Measurements from ENCODE around the gene MINDY4B. TPM values are rescaled to one million over a fixed set of nuclear protein-coding genes. Genes with fewer than 3 reads are reported as not detected.
A peak's percentile ranks its signal among the peaks of the same experiment; 100 is the strongest.

MINDY4B gene
- total RNA-seq, 2 donors from 2014 or later, result not detected

- TF ChIP-seq POLR2A (IDR thresholded peaks at IDR 0.05), result no peak
- no peak for TF ChIP-seq CTCF (IDR thresholded peaks at IDR 0.05)
- no peak for TF ChIP-seq POLR2AphosphoS5 (IDR thresholded peaks at IDR 0.05)
- WGBS, result 56% methylated on average over 4 of the region's 4 CpGs
- intact Hi-C loops (cut with DNase I), result no loop called here
Observed at GRCh38 chr3:150913133-150913922, 8.1 kb upstream of the MINDY4B start.

DNA sequence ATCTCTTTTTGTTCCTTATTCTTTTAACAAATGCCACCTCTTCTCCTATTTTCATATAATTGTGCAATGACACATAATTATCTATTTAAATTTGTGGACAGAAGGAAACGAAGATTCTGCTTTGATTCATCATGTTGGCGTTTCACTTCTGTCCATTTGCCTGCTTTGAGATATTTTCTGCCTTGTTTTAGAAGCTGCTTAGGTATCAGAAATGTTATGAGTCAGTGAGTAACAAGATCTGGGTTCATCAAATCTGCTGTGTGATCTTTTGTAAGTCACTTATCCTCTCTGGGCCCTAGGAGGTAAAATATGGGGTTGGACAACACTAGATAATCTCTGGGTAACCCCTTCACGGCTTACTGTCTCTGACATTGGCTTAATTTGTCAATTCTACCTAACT, 7.3 kb upstream of the MINDY4B start:
- TF ChIP-seq POLR2AphosphoS5 (IDR thresholded peaks at IDR 0.05) (no peak), POLR2A (IDR thresholded peaks at IDR 0.05) (no peak), CTCF (IDR thresholded peaks at IDR 0.05) (no peak)
- intact Hi-C loops (cut with DNase I), result no loop called here
- Histone ChIP-seq H3K27ac (no peak overlapping the region), H3K4me3 (no peak overlapping the region), H3K9me3 (no peaks in the 10 kb centered on the region), H3K27me3 (replicated peaks; ENCODE audit: insufficient read depth) (no peaks in the 10 kb centered on the region), H3K4me1 (replicated peaks) (no peaks in the 10 kb centered on the region), H3K36me3 (no peaks in the 10 kb centered on the region)
- DNase-seq (ENCODE audit: low spot score), result no peak
- WGBS, result 91% methylated on average over 3 of the region's 3 CpGs

More at GRCh38 chr3:150913133-150913922, 8.1 kb upstream of the MINDY4B start:
- Histone ChIP-seq H3K9me3 (no peaks in the 10 kb centered on the region), H3K4me3 (no peak overlapping the region), H3K36me3 (no peaks in the 10 kb centered on the region), H3K4me1 (replicated peaks) (no peaks in the 10 kb centered on the region), H3K27ac (no peak overlapping the region), H3K27me3 (replicated peaks; ENCODE audit: insufficient read depth) (no peaks in the 10 kb centered on the region)
- DNase-seq (ENCODE audit: low spot score), result no peak

DNA sequence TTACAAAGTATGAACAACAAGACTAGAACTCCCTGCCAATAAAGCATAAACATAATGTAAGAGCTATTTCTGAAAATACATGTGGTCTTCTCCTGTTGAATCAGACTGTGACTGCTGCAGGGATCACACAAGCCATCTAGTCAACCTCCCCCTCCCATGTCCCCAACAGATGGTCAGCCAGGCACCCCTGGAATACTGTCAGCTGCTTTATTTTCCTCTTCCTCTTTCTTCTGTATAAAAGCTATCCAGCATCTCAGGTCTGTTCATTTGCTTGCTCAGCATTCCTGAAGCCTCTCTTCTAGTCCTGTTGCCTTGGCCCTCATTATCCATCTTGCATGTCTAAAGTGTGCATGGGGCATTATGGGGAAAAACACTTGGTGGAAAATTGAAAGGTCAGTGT, 6.5 kb upstream of the MINDY4B start:
- no peak for DNase-seq (ENCODE audit: low spot score)
- no peaks in the 10 kb centered on the region for H3K36me3 ChIP-seq

GRCh38 chr3:150906461-150906860, 1.2 kb upstream of the MINDY4B start:
- H3K36me3 ChIP-seq, result no peaks in the 10 kb centered on the region
- no peak for DNase-seq (ENCODE audit: low spot score)
- no peak for TF ChIP-seq CTCF (IDR thresholded peaks at IDR 0.05)
- no peaks in the 10 kb centered on the region for H3K4me1 ChIP-seq (replicated peaks)
- H3K27ac ChIP-seq, result no peak overlapping the region
- H3K27me3 ChIP-seq (replicated peaks; ENCODE audit: insufficient read depth), result no peaks in the 10 kb centered on the region
- H3K4me3 ChIP-seq, result no peak overlapping the region
- H3K9me3 ChIP-seq, result no peaks in the 10 kb centered on the region
- intact Hi-C loops (cut with DNase I), result no loop called here
- WGBS, result 81% methylated on average over 1 of the region's 1 CpG

More for the DNA sequence above, 6.5 kb upstream of the MINDY4B start:
- Histone ChIP-seq H3K9me3 (no peaks in the 10 kb centered on the region), H3K4me3 (no peak overlapping the region), H3K4me1 (replicated peaks) (no peaks in the 10 kb centered on the region), H3K27ac (no peak overlapping the region), H3K27me3 (replicated peaks; ENCODE audit: insufficient read depth) (no peaks in the 10 kb centered on the region)
- intact Hi-C loops (cut with DNase I), result no loop called here
- TF ChIP-seq POLR2AphosphoS5 (IDR thresholded peaks at IDR 0.05) (no peak), CTCF (IDR thresholded peaks at IDR 0.05) (no peak), POLR2A (IDR thresholded peaks at IDR 0.05) (no peak)

GRCh38 chr3:150905746-150906145, 507 bp upstream of the MINDY4B start:
- DNase-seq (ENCODE audit: low spot score), result no peak
- no peak overlapping the region for H3K27ac ChIP-seq
- 19% methylated on average over 1 of the region's 1 CpG for WGBS
- no peaks in the 10 kb centered on the region for H3K27me3 ChIP-seq (replicated peaks; ENCODE audit: insufficient read depth)
- H3K36me3 ChIP-seq, result no peaks in the 10 kb centered on the region
- H3K4me1 ChIP-seq (replicated peaks), result no peaks in the 10 kb centered on the region
- TF ChIP-seq POLR2AphosphoS5 (IDR thresholded peaks at IDR 0.05), result peak; percentile 53
- TF ChIP-seq POLR2A (IDR thresholded peaks at IDR 0.05), result no peak
- TF ChIP-seq CTCF (IDR thresholded peaks at IDR 0.05), result no peak
- H3K4me3 ChIP-seq, result no peak overlapping the region
- intact Hi-C loops (cut with DNase I), result no loop called here
- H3K9me3 ChIP-seq, result no peaks in the 10 kb centered on the region

Data from prostate gland (tissue), 2 donors.